Breast epithelium (tissue), 4 donors: ENCODE data around the gene BAZ2A. TPM values are rescaled to one million over a fixed set of nuclear protein-coding genes. Genes with fewer than 3 reads are reported as not detected.
A peak's percentile ranks its signal among the peaks of the same experiment; 100 is the strongest.

Source experiments
- DNase-seq, 2 donors: peaks; one replicate each; pipeline ENCODE4 v3.0.0-alpha.2; 2019; ENCODE audit warnings: low spot score in 2 of 2
- H3K27ac ChIP-seq, 2 donors: fragments of 200-600 bp; sonication (generic) in 1 of 2; one replicate each; pipeline ENCODE4 v1.5.1; 2016 to 2019; ENCODE audit warnings: mild to moderate bottlenecking in 1 of 2
- H3K27me3 ChIP-seq, 2 donors: fragments of 200-600 bp; sonication (generic) in 1 of 2; one replicate each; pipeline versions ENCODE4 v1.5.1 to v1.6.0; 2017 to 2019; ENCODE audit warnings: control low read depth in 1 of 2, mild to moderate bottlenecking in 1 of 2
- H3K36me3 ChIP-seq: fragments of 200-600 bp; one replicate; pipeline ENCODE4 v1.5.1; 2019
- H3K4me1 ChIP-seq, 2 donors: fragments of 200-600 bp; sonication (generic); one replicate each; pipeline ENCODE4 v1.5.1; 2016 to 2019; ENCODE audit warnings: control low read depth in 1 of 2
- H3K4me3 ChIP-seq, 3 donors: fragments of 200-600 bp; sonication (generic); 1 replicate in 2 of 3; 2 replicates in 1 of 3; pipeline ENCODE4 v1.5.1; 2016 to 2019; ENCODE audit warnings: mild to moderate bottlenecking in 3 of 3, moderate library complexity in 2 of 3
- H3K9me3 ChIP-seq, 2 donors: fragments of 200-600 bp; sonication (generic) in 1 of 2; one replicate each; pipeline ENCODE4 v1.5.1; 2016 to 2019; ENCODE audit warnings: control low read depth in 1 of 2
- CTCF ChIP-seq, 3 donors: fragments of 450-650 bp; IDR thresholded peaks; one replicate each; pipeline ENCODE4 v1.5.1; 2016 to 2017; ENCODE audit warnings: antibody characterized with exemption in 3 of 3, mild to moderate bottlenecking in 3 of 3, moderate library complexity in 3 of 3
- POLR2A ChIP-seq: fragments of 450-650 bp; IDR thresholded peaks from one replicate; pipeline ENCODE4 v1.6.1; 2016; ENCODE audit warnings: antibody characterized with exemption, mild to moderate bottlenecking, moderate library complexity
- POLR2AphosphoS5 ChIP-seq, 3 donors: sonication (generic); formaldehyde crosslinking; IDR thresholded peaks; one replicate each; pipeline ENCODE4 v1.6.1; 2017; ENCODE audit warnings: antibody characterized with exemption in 3 of 3
- intact Hi-C: fragments of 100-400 bp; cut with DNase I; formaldehyde crosslinking; loops from one replicate; pipeline ENCODE4 v1.15.1; 2023; ENCODE audit warnings: low total_unique reads
- total RNA-seq, 3 donors: library from RNA; depleted of rRNA; stranded (reverse); fragments of >200 nt; gene quantifications; one replicate each; pipeline ENCODE4 v1.1.0, GENCODE V29; 2016

Gene BAZ2A
- total RNA-seq, result 100 to 1,000 TPM in 1 of 3 donors, 10 to 100 TPM in 2; 80.2 to 104 (median 81.0) TPM

GRCh38 chr12:56630180-56630632 is at the start of gene BAZ2A:
TSS of gene BAZ2A (minus strand) at chr12:56630326. CDS start at chr12:56617530, 12,796 bp downstream.
- intact Hi-C loops, result loop anchor here (10.0 kb wide), 1 partner anchor 55 kb away; the partner anchor contains the start of gene PTGES3
- peaks cover 8 to 24% of the 10 kb centered on the region in 2 donors for H3K4me1 ChIP-seq

GRCh38 chr12:56678852-56679251 is 48.7 kb upstream of the BAZ2A start:
- Histone ChIP-seq H3K27me3 (no peaks in the 10 kb centered on the region), H3K4me3 (no peak overlapping the region), H3K9me3 (no peaks in the 10 kb centered on the region), H3K36me3 (no peaks in the 10 kb centered on the region), H3K4me1 (no peaks in the 10 kb centered on the region), H3K27ac (no peak overlapping the region)
- intact Hi-C loops, result no loop called here
- no peak for TF ChIP-seq POLR2AphosphoS5 (IDR thresholded peaks at IDR 0.05)
- TF ChIP-seq POLR2A, result no peak
- TF ChIP-seq CTCF (IDR thresholded peaks at IDR 0.05), result no peak
- no peak for DNase-seq

More at GRCh38 chr12:56630180-56630632, at the start of gene BAZ2A:
- H3K9me3 ChIP-seq, result no peaks in the 10 kb centered on the region
- peak; percentile 78 to 87 for DNase-seq
- H3K27ac ChIP-seq, result peak within 1 kb of the TSS; percentile 97
- H3K4me3 ChIP-seq, result peak within 1 kb of the TSS; percentile 99 to 100 (median 100)
- TF ChIP-seq POLR2A (no peak), POLR2AphosphoS5 (IDR thresholded peaks at IDR 0.05) (peak in 1 of 3 donors; percentile 26)
- H3K27me3 ChIP-seq, result no peaks in the 10 kb centered on the region
- H3K36me3 ChIP-seq, result no peaks in the 10 kb centered on the region

- intact Hi-C loops, result no loop called here
- Histone ChIP-seq H3K4me1 (no peaks in the 10 kb centered on the region), H3K36me3 (no peaks in the 10 kb centered on the region), H3K27me3 (no peaks in the 10 kb centered on the region), H3K27ac (peak overlapping the region in 1 of 2 donors; percentile 21), H3K4me3 (no peak overlapping the region), H3K9me3 (no peaks in the 10 kb centered on the region)
- DNase-seq, result no peak
- TF ChIP-seq CTCF (IDR thresholded peaks at IDR 0.05) (no peak), POLR2A (no peak), POLR2AphosphoS5 (IDR thresholded peaks at IDR 0.05) (no peak)
These were observed 47.6 kb upstream of the BAZ2A start for GRCh38 chr12:56677680-56678079.

- H3K27ac ChIP-seq, result no peak overlapping the region
- no peak overlapping the region for H3K4me3 ChIP-seq
- no peaks in the 10 kb centered on the region for H3K4me1 ChIP-seq
- intact Hi-C loops, result no loop called here
- no peaks in the 10 kb centered on the region for H3K9me3 ChIP-seq
- TF ChIP-seq POLR2AphosphoS5 (IDR thresholded peaks at IDR 0.05) (no peak), POLR2A (no peak), CTCF (IDR thresholded peaks at IDR 0.05) (no peak)
- H3K27me3 ChIP-seq, result no peaks in the 10 kb centered on the region
- no peaks in the 10 kb centered on the region for H3K36me3 ChIP-seq
- DNase-seq, result peak in 1 of 2 donors; percentile 4
These were observed 46.9 kb upstream of the BAZ2A start for GRCh38 chr12:56676851-56677580.

- no peak for TF ChIP-seq POLR2AphosphoS5 (IDR thresholded peaks at IDR 0.05)
- TF ChIP-seq POLR2A, result no peak
- no peak for TF ChIP-seq CTCF (IDR thresholded peaks at IDR 0.05)
- H3K27me3 ChIP-seq, result no peaks in the 10 kb centered on the region
- no peak overlapping the region for H3K27ac ChIP-seq
- intact Hi-C loops, result no loop called here
- H3K36me3 ChIP-seq, result no peaks in the 10 kb centered on the region
- DNase-seq, result no peak
- no peaks in the 10 kb centered on the region for H3K9me3 ChIP-seq
- no peak overlapping the region for H3K4me3 ChIP-seq
- H3K4me1 ChIP-seq, result no peaks in the 10 kb centered on the region
These were observed 41.5 kb upstream of the BAZ2A start for GRCh38 chr12:56671608-56672007.
